ENCODE measurements around the gene TLR4. TPM values are rescaled to one million over a fixed set of nuclear protein-coding genes. Genes with fewer than 3 reads are reported as not detected.
A peak's percentile ranks its signal among the peaks of the same experiment; 100 is the strongest.

TLR4 gene
- polyA plus RNA-seq, 1 donor: 6.2 TPM

GRCh38 chr9:117720987-117721386 lies 16.8 kb downstream of the TLR4 start:
- H3K4me1 ChIP-seq (ENCODE audit: control insufficient read depth, insufficient read depth, low read length): no peaks in the 10 kb centered on the region
- WGBS (ENCODE audit: insufficient coverage, low lambda C conversion rate): 58% methylated on average over 2 of the region's 2 CpGs
- DNase-seq: peak in 1 of 2 donors; percentile 6
- H3K4me3 ChIP-seq (ENCODE audit: low read length): no peak overlapping the region
- H3K27me3 ChIP-seq (ENCODE audit: control insufficient read depth, insufficient read depth, low read length): no peaks in the 10 kb centered on the region
- H3K9me3 ChIP-seq (ENCODE audit: control insufficient read depth, low read depth, low read length): no peaks in the 10 kb centered on the region
- H3K27ac ChIP-seq (ENCODE audit: low read length): no peak overlapping the region
- no peaks in the 10 kb centered on the region for H3K36me3 ChIP-seq (ENCODE audit: control insufficient read depth, insufficient read depth, low read length)

- DNase-seq: no peak
- H3K36me3 ChIP-seq (ENCODE audit: control insufficient read depth, insufficient read depth, low read length): no peaks in the 10 kb centered on the region
- H3K9me3 ChIP-seq (ENCODE audit: control insufficient read depth, low read depth, low read length): no peaks in the 10 kb centered on the region
- H3K27me3 ChIP-seq (ENCODE audit: control insufficient read depth, insufficient read depth, low read length): no peaks in the 10 kb centered on the region
- WGBS (ENCODE audit: insufficient coverage, low lambda C conversion rate): no CpG with 5 or more reads among the region's 6 CpGs
- no peaks in the 10 kb centered on the region for H3K4me1 ChIP-seq (ENCODE audit: control insufficient read depth, insufficient read depth, low read length)
- no peak overlapping the region for H3K4me3 ChIP-seq (ENCODE audit: low read length)
- H3K27ac ChIP-seq (ENCODE audit: low read length): no peak overlapping the region
These were observed 18.0 kb downstream of the TLR4 start for GRCh38 chr9:117722108-117722761.

GRCh38 chr9:117723986-117724625 lies 19.9 kb downstream of the TLR4 start:
- Histone ChIP-seq H3K27me3 (ENCODE audit: control insufficient read depth, insufficient read depth, low read length) (no peaks in the 10 kb centered on the region), H3K9me3 (ENCODE audit: control insufficient read depth, low read depth, low read length) (no peaks in the 10 kb centered on the region), H3K36me3 (ENCODE audit: control insufficient read depth, insufficient read depth, low read length) (no peaks in the 10 kb centered on the region), H3K4me3 (ENCODE audit: low read length) (no peak overlapping the region), H3K27ac (ENCODE audit: low read length) (no peak overlapping the region), H3K4me1 (ENCODE audit: control insufficient read depth, insufficient read depth, low read length) (no peaks in the 10 kb centered on the region)
- WGBS (ENCODE audit: insufficient coverage, low lambda C conversion rate): 85% methylated on average over 2 of the region's 3 CpGs
- DNase-seq: no peak

GRCh38 chr9:117725426-117725887 lies 21.3 kb downstream of the TLR4 start:
- Histone ChIP-seq H3K27me3 (ENCODE audit: control insufficient read depth, insufficient read depth, low read length) (no peaks in the 10 kb centered on the region), H3K4me3 (ENCODE audit: low read length) (no peak overlapping the region), H3K4me1 (ENCODE audit: control insufficient read depth, insufficient read depth, low read length) (no peaks in the 10 kb centered on the region), H3K27ac (ENCODE audit: low read length) (no peak overlapping the region), H3K9me3 (ENCODE audit: control insufficient read depth, low read depth, low read length) (no peaks in the 10 kb centered on the region), H3K36me3 (ENCODE audit: control insufficient read depth, insufficient read depth, low read length) (no peaks in the 10 kb centered on the region)
- no peak for DNase-seq
- 20% methylated on average over 1 of the region's 2 CpGs for WGBS (ENCODE audit: insufficient coverage, low lambda C conversion rate)

- Histone ChIP-seq H3K4me3 (ENCODE audit: low read length) (no peak overlapping the region), H3K9me3 (ENCODE audit: control insufficient read depth, low read depth, low read length) (no peaks in the 10 kb centered on the region), H3K36me3 (ENCODE audit: control insufficient read depth, insufficient read depth, low read length) (no peaks in the 10 kb centered on the region), H3K4me1 (ENCODE audit: control insufficient read depth, insufficient read depth, low read length) (no peaks in the 10 kb centered on the region), H3K27ac (ENCODE audit: low read length) (no peak overlapping the region), H3K27me3 (ENCODE audit: control insufficient read depth, insufficient read depth, low read length) (no peaks in the 10 kb centered on the region)
- WGBS (ENCODE audit: insufficient coverage, low lambda C conversion rate): no CpG with 5 or more reads among the region's 2 CpGs
- DNase-seq: no peak
These were observed 25.2 kb downstream of the TLR4 start for GRCh38 chr9:117729375-117729774.

GRCh38 chr9:117732494-117732893 lies 28.3 kb downstream of the TLR4 start:
- no peak overlapping the region for H3K4me3 ChIP-seq (ENCODE audit: low read length)
- DNase-seq: no peak
- no peak overlapping the region for H3K27ac ChIP-seq (ENCODE audit: low read length)
- H3K36me3 ChIP-seq (ENCODE audit: control insufficient read depth, insufficient read depth, low read length): no peaks in the 10 kb centered on the region
- no peaks in the 10 kb centered on the region for H3K27me3 ChIP-seq (ENCODE audit: control insufficient read depth, insufficient read depth, low read length)
- H3K9me3 ChIP-seq (ENCODE audit: control insufficient read depth, low read depth, low read length): no peaks in the 10 kb centered on the region
- no peaks in the 10 kb centered on the region for H3K4me1 ChIP-seq (ENCODE audit: control insufficient read depth, insufficient read depth, low read length)
- no CpG with 5 or more reads among the region's 6 CpGs for WGBS (ENCODE audit: insufficient coverage, low lambda C conversion rate)

- Histone ChIP-seq H3K4me3 (ENCODE audit: low read length) (no peak overlapping the region), H3K4me1 (ENCODE audit: control insufficient read depth, insufficient read depth, low read length) (no peaks in the 10 kb centered on the region), H3K27ac (ENCODE audit: low read length) (no peak overlapping the region), H3K27me3 (ENCODE audit: control insufficient read depth, insufficient read depth, low read length) (no peaks in the 10 kb centered on the region), H3K9me3 (ENCODE audit: control insufficient read depth, low read depth, low read length) (no peaks in the 10 kb centered on the region), H3K36me3 (ENCODE audit: control insufficient read depth, insufficient read depth, low read length) (no peaks in the 10 kb centered on the region)
- DNase-seq: peak in 1 of 2 donors; percentile 34
- no CpG with 5 or more reads among the region's 1 CpG for whole genome bisulfite sequencing (ENCODE audit: insufficient coverage, low lambda C conversion rate)
These were observed 29.3 kb downstream of the TLR4 start for GRCh38 chr9:117733465-117733864.

- no peaks in the 10 kb centered on the region for H3K9me3 ChIP-seq (ENCODE audit: control insufficient read depth, low read depth, low read length)
- 92% methylated on average over 3 of the region's 3 CpGs for WGBS (ENCODE audit: insufficient coverage, low lambda C conversion rate)
- no peak overlapping the region for H3K27ac ChIP-seq (ENCODE audit: low read length)
- no peak overlapping the region for H3K4me3 ChIP-seq (ENCODE audit: low read length)
- no peaks in the 10 kb centered on the region for H3K4me1 ChIP-seq (ENCODE audit: control insufficient read depth, insufficient read depth, low read length)
- H3K27me3 ChIP-seq (ENCODE audit: control insufficient read depth, insufficient read depth, low read length): no peaks in the 10 kb centered on the region
- H3K36me3 ChIP-seq (ENCODE audit: control insufficient read depth, insufficient read depth, low read length): no peaks in the 10 kb centered on the region
- no peak for DNase-seq
These were observed 29.9 kb downstream of the TLR4 start for GRCh38 chr9:117734082-117734481.

GRCh38 chr9:117734523-117735314 lies 30.5 kb downstream of the TLR4 start:
- Histone ChIP-seq H3K4me3 (ENCODE audit: low read length) (no peak overlapping the region), H3K9me3 (ENCODE audit: control insufficient read depth, low read depth, low read length) (no peaks in the 10 kb centered on the region), H3K27ac (ENCODE audit: low read length) (no peak overlapping the region), H3K27me3 (ENCODE audit: control insufficient read depth, insufficient read depth, low read length) (no peaks in the 10 kb centered on the region), H3K4me1 (ENCODE audit: control insufficient read depth, insufficient read depth, low read length) (no peaks in the 10 kb centered on the region), H3K36me3 (ENCODE audit: control insufficient read depth, insufficient read depth, low read length) (no peaks in the 10 kb centered on the region)
- 100% methylated on average over 2 of the region's 2 CpGs for whole genome bisulfite sequencing (ENCODE audit: insufficient coverage, low lambda C conversion rate)
- no peak for DNase-seq

- no peak for DNase-seq
- H3K36me3 ChIP-seq (ENCODE audit: control insufficient read depth, insufficient read depth, low read length): no peaks in the 10 kb centered on the region
- WGBS (ENCODE audit: insufficient coverage, low lambda C conversion rate): no CpG with 5 or more reads among the region's 7 CpGs
- no peaks in the 10 kb centered on the region for H3K9me3 ChIP-seq (ENCODE audit: control insufficient read depth, low read depth, low read length)
- H3K27me3 ChIP-seq (ENCODE audit: control insufficient read depth, insufficient read depth, low read length): peaks cover 14% of the 10 kb centered on the region
- no peak overlapping the region for H3K27ac ChIP-seq (ENCODE audit: low read length)
- H3K4me3 ChIP-seq (ENCODE audit: low read length): no peak overlapping the region
- H3K4me1 ChIP-seq (ENCODE audit: control insufficient read depth, insufficient read depth, low read length): no peaks in the 10 kb centered on the region
These were observed 33.6 kb downstream of the TLR4 start for GRCh38 chr9:117737721-117738226.

All from large intestine (tissue), 3 donors.